ENCODE data around the gene WAS.
A peak's percentile ranks its signal among the peaks of the same experiment; 100 is the strongest.

The WAS gene

GRCh38 chrX:48711162-48711928 lies 27.7 kb downstream of the WAS start:
- DNase-seq (ENCODE audit: low spot score): no peak

GRCh38 chrX:48711929-48712505 lies 28.4 kb downstream of the WAS start:
- DNase-seq (ENCODE audit: low spot score): no peak

GRCh38 chrX:48713847-48714246 lies 30.2 kb downstream of the WAS start:
- DNase-seq (ENCODE audit: low spot score): no peak

- DNase-seq (ENCODE audit: low spot score): no peak
Measured at GRCh38 chrX:48714573-48714972, 31.0 kb downstream of the WAS start.

GRCh38 chrX:48715072-48715471 lies 31.5 kb downstream of the WAS start:
- DNase-seq (ENCODE audit: low spot score): no peak

- DNase-seq (ENCODE audit: low spot score): no peak
Measured at GRCh38 chrX:48715876-48716502, 32.4 kb downstream of the WAS start.

GRCh38 chrX:48719958-48720357 lies 36.4 kb downstream of the WAS start:
- no peak for DNase-seq (ENCODE audit: low spot score)

GRCh38 chrX:48720577-48721250 lies 37.1 kb downstream of the WAS start:
- no peak for DNase-seq (ENCODE audit: low spot score)

GRCh38 chrX:48721916-48722315 lies 38.3 kb downstream of the WAS start:
- DNase-seq (ENCODE audit: low spot score): no peak

GRCh38 chrX:48726596-48726995 lies 43.0 kb downstream of the WAS start:
- DNase-seq (ENCODE audit: low spot score): no peak

GRCh38 chrX:48728653-48729052 lies 45.1 kb downstream of the WAS start:
- no peak for DNase-seq (ENCODE audit: low spot score)

- no peak for DNase-seq (ENCODE audit: low spot score)
Measured at GRCh38 chrX:48736303-48736702, 52.7 kb downstream of the WAS start.

GRCh38 chrX:48736878-48737212 lies 53.2 kb downstream of the WAS start:
- DNase-seq (ENCODE audit: low spot score): no peak

- peak; percentile 98 for DNase-seq (ENCODE audit: low spot score)
Measured at GRCh38 chrX:48737213-48737938, 53.8 kb downstream of the WAS start.

GRCh38 chrX:48737940-48738339 lies 54.3 kb downstream of the WAS start:
- no peak for DNase-seq (ENCODE audit: low spot score)

Small RNA genes lying within 50 kb of the gene (small RNA-seq; reads per million reads assigned to genes)
- 0 reads per million in 2 experiments for gene RNU6-1056P

Data from SK-N-DZ (cell line).